ENCODE measurements around the gene SCN9A. TPM values are rescaled to one million over a fixed set of nuclear protein-coding genes. Genes with fewer than 3 reads are reported as not detected.

The SCN9A gene
- total RNA-seq, 3 donors from 2014 or later (not counting 1 experiment from before 2014, with no cell fraction given), result 0.28 to 1.4 (median 0.39) TPM

DNA sequence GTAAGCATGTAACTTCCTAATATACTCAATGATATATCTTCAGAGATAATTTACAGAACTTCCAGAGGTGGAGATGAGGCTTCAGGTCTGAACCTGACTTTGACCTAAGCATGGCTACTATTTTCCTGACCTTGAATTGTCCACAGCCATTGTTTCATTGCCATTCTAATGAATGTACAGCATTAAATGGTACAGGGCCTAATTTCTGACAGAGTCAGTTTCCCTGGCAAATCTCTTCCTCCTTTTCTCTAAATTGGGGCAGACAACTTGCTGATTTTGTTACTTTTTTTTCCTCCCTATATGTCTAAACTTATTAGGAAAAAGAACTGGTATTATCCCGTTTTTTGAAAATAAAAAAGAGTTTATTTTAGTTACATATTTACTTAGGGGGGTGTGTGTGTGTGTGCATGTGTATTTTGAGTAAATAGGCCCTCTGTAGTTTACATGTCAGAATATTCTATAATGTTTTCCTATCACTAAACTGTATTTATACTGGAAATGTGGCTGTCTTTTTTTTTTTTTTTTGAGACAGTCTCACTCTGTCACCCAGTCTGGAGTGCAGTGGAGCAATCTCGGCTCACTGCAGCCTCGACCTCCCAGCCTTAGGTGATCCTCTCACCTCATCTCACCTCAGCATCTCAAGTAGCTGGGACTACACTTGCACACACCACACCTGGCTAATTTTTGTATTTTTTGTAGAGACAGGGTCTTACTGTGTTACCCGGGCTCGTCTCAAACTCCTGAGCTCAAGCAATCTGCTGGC is 43.3 kb upstream of the SCN9A start:
- no peak for ATAC-seq
- 87% methylated on average over 4 of the region's 5 CpGs for WGBS (ENCODE audit: insufficient coverage)
- H3K4me3 Mint-ChIP-seq, result no peak overlapping the region
- peaks cover 0 to 4% of the 10 kb centered on the region in 2 donors for H3K9me3 Mint-ChIP-seq
- no peaks in the 10 kb centered on the region for H3K4me1 Mint-ChIP-seq
- Histone ChIP-seq H3K36me3 (ENCODE audit: control insufficient read depth, insufficient read depth, low read length) (no peaks in the 10 kb centered on the region), H3K27me3 (ENCODE audit: control insufficient read depth, insufficient read depth, low read length) (no peaks in the 10 kb centered on the region), H3K4me3 (ENCODE audit: low read length) (no peak overlapping the region), H3K9me3 (ENCODE audit: control insufficient read depth, insufficient read depth, low read length) (no peaks in the 10 kb centered on the region), H3K27ac (ENCODE audit: low read length) (no peak overlapping the region), H3K4me1 (ENCODE audit: control insufficient read depth, insufficient read depth, low read length) (no peaks in the 10 kb centered on the region)
- no peaks in the 10 kb centered on the region for H3K36me3 Mint-ChIP-seq
- no peaks in the 10 kb centered on the region for H3K27me3 Mint-ChIP-seq (ENCODE audit: low read depth in 2 of 2)
- intact Hi-C loops (cut with micrococcal nuclease), result no loop called here
- TF ChIP-seq CTCF (IDR thresholded peaks at IDR 0.05), result no peak
- DNase-seq, result no peak
- H3K27ac Mint-ChIP-seq, result no peak overlapping the region

DNA sequence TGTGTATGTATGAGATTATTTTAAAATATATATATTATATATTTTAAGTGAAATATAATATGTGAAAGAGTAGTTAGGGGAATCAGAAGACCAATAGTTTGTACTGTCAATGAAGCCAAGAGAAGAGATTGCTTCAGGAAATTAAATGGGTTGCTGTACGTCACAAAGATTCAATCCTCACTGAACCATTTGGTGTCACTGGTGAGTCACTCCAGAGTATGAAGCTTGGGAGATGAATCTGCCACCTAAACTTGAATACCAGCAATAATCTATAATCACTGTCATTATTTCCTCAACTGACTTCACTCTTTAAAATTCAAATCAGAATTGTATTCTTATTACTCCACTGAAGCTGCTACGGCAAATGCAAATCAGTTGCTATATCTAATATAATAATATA is 41.9 kb upstream of the SCN9A start:
- DNase-seq, result no peak
- H3K4me1 ChIP-seq (ENCODE audit: control insufficient read depth, insufficient read depth, low read length), result no peaks in the 10 kb centered on the region
- H3K27me3 ChIP-seq (ENCODE audit: control insufficient read depth, insufficient read depth, low read length), result no peaks in the 10 kb centered on the region
- 46% methylated on average over 1 of the region's 2 CpGs for WGBS (ENCODE audit: insufficient coverage)
- no peaks in the 10 kb centered on the region for H3K27me3 Mint-ChIP-seq (ENCODE audit: low read depth in 2 of 2)
- intact Hi-C loops (cut with micrococcal nuclease), result no loop called here
- TF ChIP-seq CTCF (IDR thresholded peaks at IDR 0.05), result no peak
- no peaks in the 10 kb centered on the region for H3K36me3 ChIP-seq (ENCODE audit: control insufficient read depth, insufficient read depth, low read length)
- H3K4me3 ChIP-seq (ENCODE audit: low read length), result no peak overlapping the region
- H3K36me3 Mint-ChIP-seq, result no peaks in the 10 kb centered on the region
- no peak overlapping the region for H3K27ac ChIP-seq (ENCODE audit: low read length)
- H3K9me3 Mint-ChIP-seq, result peaks cover 0 to 2% of the 10 kb centered on the region in 2 donors
- H3K4me1 Mint-ChIP-seq, result no peaks in the 10 kb centered on the region
- no peaks in the 10 kb centered on the region for H3K9me3 ChIP-seq (ENCODE audit: control insufficient read depth, insufficient read depth, low read length)
- no peak overlapping the region for H3K4me3 Mint-ChIP-seq
- no peak for ATAC-seq
- no peak overlapping the region for H3K27ac Mint-ChIP-seq

GRCh38 chr2:166413255-166413654 is 37.5 kb upstream of the SCN9A start:
- ATAC-seq, result no peak
- H3K27me3 ChIP-seq (ENCODE audit: control insufficient read depth, insufficient read depth, low read length), result no peaks in the 10 kb centered on the region
- no peak for DNase-seq
- no peaks in the 10 kb centered on the region for H3K36me3 ChIP-seq (ENCODE audit: control insufficient read depth, insufficient read depth, low read length)
- WGBS (ENCODE audit: insufficient coverage), result 100% methylated on average over 1 of the region's 1 CpG
- no peaks in the 10 kb centered on the region for H3K36me3 Mint-ChIP-seq
- H3K27ac ChIP-seq (ENCODE audit: low read length), result no peak overlapping the region
- no peak for TF ChIP-seq CTCF (IDR thresholded peaks at IDR 0.05)
- H3K4me1 Mint-ChIP-seq, result no peaks in the 10 kb centered on the region
- H3K9me3 Mint-ChIP-seq, result peaks cover 0 to 5% of the 10 kb centered on the region in 2 donors
- no peaks in the 10 kb centered on the region for H3K4me1 ChIP-seq (ENCODE audit: control insufficient read depth, insufficient read depth, low read length)
- H3K4me3 Mint-ChIP-seq, result no peak overlapping the region
- no peak overlapping the region for H3K27ac Mint-ChIP-seq
- no peaks in the 10 kb centered on the region for H3K27me3 Mint-ChIP-seq (ENCODE audit: low read depth in 2 of 2)
- H3K4me3 ChIP-seq (ENCODE audit: low read length), result no peak overlapping the region
- no peaks in the 10 kb centered on the region for H3K9me3 ChIP-seq (ENCODE audit: control insufficient read depth, insufficient read depth, low read length)
- intact Hi-C loops (cut with micrococcal nuclease), result no loop called here
